MCF 10A (cell line): ENCODE measurements around the gene LAMB4. TPM values are rescaled to one million over a fixed set of nuclear protein-coding genes. Genes with fewer than 3 reads are reported as not detected.

Source experiments
- BruUV-seq: library from RNA; stranded (reverse); fragments of 400-500 nt; replicated peaks from 2 replicates; lab custom pipeline; 2021; lab: Mats Ljungman, UMichigan
- CTCF ChIA-PET: fragments of 300-600 bp; sonication (Branson Sonifier 250); formaldehyde crosslinking; extraction: SDS; loops from one replicate; lab custom pipeline; 2021; ENCODE audit warnings: antibody characterized with exemption, inconsistent platforms; lab: Yijun Ruan, JAX
- POLR2A ChIA-PET: fragments of 300-600, 350-650 bp; sonication (Branson Sonifier 250); formaldehyde crosslinking; extraction: SDS; loops from one replicate; lab custom pipeline; 2020; ENCODE audit warnings: antibody characterized with exemption, inconsistent platforms; lab: Yijun Ruan, JAX
- DNase-seq: peaks from one replicate; pipeline ENCODE4 v3.0.0-alpha.2; 2018; ENCODE audit not compliant: unreplicated experiment
- H3K27ac Mint-ChIP-seq: one replicate; pipeline ENCODE4 v1.8.0; 2022; ENCODE audit warnings: mild to moderate bottlenecking, low read depth, mixed read lengths; ENCODE audit not compliant: unreplicated experiment
- H3K27me3 Mint-ChIP-seq: one replicate; pipeline ENCODE4 v1.8.0; 2022; ENCODE audit warnings: mixed read lengths; ENCODE audit not compliant: insufficient read depth, unreplicated experiment
- H3K36me3 Mint-ChIP-seq: one replicate; pipeline ENCODE4 v1.8.0; 2022; ENCODE audit warnings: mild to moderate bottlenecking, moderate library complexity, mixed read lengths; ENCODE audit not compliant: insufficient read depth, unreplicated experiment
- H3K4me1 Mint-ChIP-seq: one replicate; pipeline ENCODE4 v1.8.0; 2022; ENCODE audit warnings: mixed read lengths; ENCODE audit not compliant: insufficient read depth, unreplicated experiment
- H3K4me3 Mint-ChIP-seq: one replicate; pipeline ENCODE4 v1.8.0; 2022; ENCODE audit warnings: mild to moderate bottlenecking, moderate library complexity, mixed read lengths; ENCODE audit not compliant: unreplicated experiment
- H3K9me3 Mint-ChIP-seq: one replicate; pipeline ENCODE4 v1.8.0; 2022; ENCODE audit warnings: mixed read lengths; ENCODE audit not compliant: unreplicated experiment
- intact Hi-C: fragments of 100-400 bp; cut with micrococcal nuclease; formaldehyde crosslinking; loops from 2 replicates; pipeline ENCODE4 v1.14.1; 2022
- total RNA-seq: library from RNA; stranded (reverse); gene quantifications from 2 replicates; pipeline ENCODE4 v1.2.3, GENCODE V29; 2022
- TF ChIP-seq, protein P1 (sequence below): fragments of 200-600 bp; IDR thresholded peaks from one replicate; pipeline ENCODE4 v1.8.0; 2022; ENCODE audit warnings: antibody characterized with exemption, mild to moderate bottlenecking; ENCODE audit not compliant: unreplicated experiment

Gene LAMB4
- total RNA-seq, 1 experiment from 2014 or later = 0.35 TPM

DNA sequence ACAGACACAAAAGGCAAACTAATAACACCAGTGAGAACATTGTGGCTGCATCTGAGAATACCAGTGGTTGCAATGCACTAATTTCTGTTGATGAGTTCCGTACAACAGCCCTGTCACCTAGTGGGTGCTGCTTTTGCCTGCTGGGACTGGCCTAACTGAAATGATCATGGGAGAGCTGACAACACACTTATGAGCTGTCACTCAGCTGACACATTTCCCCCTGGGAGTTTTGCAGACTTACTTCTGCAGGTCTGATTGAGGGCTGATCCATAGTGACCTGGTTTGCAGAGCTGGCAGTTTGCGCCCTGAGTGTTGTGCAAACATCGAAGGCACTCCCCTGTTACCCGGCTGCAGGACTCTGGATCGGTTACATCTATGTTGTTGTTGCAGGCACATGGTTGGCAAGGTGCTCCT is 66.6 kb downstream of the LAMB4 start:
- H3K9me3 Mint-ChIP-seq = no peaks in the 10 kb centered on the region
- POLR2A ChIA-PET = interaction anchor here (0.7 to 4.5 kb wide), 17 partner anchors 9 to 139 kb away, joined by 3 to 21 read pairs (median 6); partner anchors contain the start of genes LAMB1 and LAMB4
- no peaks in the 10 kb centered on the region for H3K36me3 Mint-ChIP-seq
- CTCF ChIA-PET = interaction anchor here (0.6 to 1.2 kb wide), 7 partner anchors 9 to 178 kb away, joined by 3 to 5 read pairs (median 3); no protein-coding TSS in a partner anchor
- BruUV-seq = no TSS peak
- H3K27me3 Mint-ChIP-seq = no peaks in the 10 kb centered on the region
- H3K4me3 Mint-ChIP-seq = no peak overlapping the region
- TF ChIP-seq, protein P1, sequence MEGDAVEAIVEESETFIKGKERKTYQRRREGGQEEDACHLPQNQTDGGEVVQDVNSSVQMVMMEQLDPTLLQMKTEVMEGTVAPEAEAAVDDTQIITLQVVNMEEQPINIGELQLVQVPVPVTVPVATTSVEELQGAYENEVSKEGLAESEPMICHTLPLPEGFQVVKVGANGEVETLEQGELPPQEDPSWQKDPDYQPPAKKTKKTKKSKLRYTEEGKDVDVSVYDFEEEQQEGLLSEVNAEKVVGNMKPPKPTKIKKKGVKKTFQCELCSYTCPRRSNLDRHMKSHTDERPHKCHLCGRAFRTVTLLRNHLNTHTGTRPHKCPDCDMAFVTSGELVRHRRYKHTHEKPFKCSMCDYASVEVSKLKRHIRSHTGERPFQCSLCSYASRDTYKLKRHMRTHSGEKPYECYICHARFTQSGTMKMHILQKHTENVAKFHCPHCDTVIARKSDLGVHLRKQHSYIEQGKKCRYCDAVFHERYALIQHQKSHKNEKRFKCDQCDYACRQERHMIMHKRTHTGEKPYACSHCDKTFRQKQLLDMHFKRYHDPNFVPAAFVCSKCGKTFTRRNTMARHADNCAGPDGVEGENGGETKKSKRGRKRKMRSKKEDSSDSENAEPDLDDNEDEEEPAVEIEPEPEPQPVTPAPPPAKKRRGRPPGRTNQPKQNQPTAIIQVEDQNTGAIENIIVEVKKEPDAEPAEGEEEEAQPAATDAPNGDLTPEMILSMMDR = no peak
- peaks cover 11% of the 10 kb centered on the region for H3K4me1 Mint-ChIP-seq
- H3K27ac Mint-ChIP-seq = peak overlapping the region; percentile 16
- intact Hi-C loops = no loop called here
- DNase-seq = peak; percentile 73

DNA sequence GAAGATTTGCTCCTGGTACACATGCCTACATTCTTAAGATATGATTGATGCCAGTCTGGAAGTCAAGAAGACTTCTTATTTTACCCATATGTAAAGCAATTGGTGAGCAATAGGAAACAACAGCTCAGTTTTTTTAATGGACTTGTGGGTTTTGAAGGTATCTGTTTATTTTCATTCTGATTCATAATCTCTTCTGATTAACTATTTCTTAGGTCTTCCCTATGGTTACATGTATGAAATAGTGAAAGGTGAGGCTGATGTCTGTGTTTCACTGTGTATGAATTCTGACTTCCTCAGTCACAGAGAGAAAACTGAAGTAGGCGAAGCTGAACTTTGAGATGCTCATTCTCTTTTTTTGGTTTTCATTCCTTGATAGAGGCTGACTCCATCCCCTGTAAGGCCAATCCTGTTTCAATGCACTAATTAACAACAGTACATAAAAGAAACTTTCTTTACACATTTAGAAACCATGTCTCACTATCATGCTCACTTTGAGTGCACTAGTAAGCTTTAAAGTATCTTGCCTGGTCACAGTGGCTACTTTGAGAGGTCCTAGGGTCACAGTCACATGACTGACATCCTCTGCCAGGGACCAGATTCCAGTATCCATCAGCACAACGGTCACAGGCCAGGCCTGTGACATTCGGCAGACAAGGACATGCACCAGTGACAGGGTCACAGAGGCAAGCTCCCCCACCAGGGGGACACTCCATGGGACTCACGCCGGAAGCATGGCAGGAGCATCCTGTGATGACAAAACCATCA is 67.7 kb downstream of the LAMB4 start:
- H3K27ac Mint-ChIP-seq = peak overlapping the region; percentile 27
- intact Hi-C loops = no loop called here
- DNase-seq = peak; percentile 27
- H3K36me3 Mint-ChIP-seq = no peaks in the 10 kb centered on the region
- H3K4me1 Mint-ChIP-seq = peaks cover 11% of the 10 kb centered on the region
- H3K4me3 Mint-ChIP-seq = no peak overlapping the region
- no TSS peak for BruUV-seq
- no peaks in the 10 kb centered on the region for H3K27me3 Mint-ChIP-seq
- POLR2A ChIA-PET = interaction anchor here (0.5 to 4.5 kb wide), 17 partner anchors 10 to 139 kb away, joined by 3 to 21 read pairs (median 6); partner anchors contain the start of genes LAMB1 and LAMB4
- TF ChIP-seq, protein P1 = no peak
- H3K9me3 Mint-ChIP-seq = no peaks in the 10 kb centered on the region
- CTCF ChIA-PET = interaction anchor here (0.9 to 1.5 kb wide), 3 partner anchors 21 to 63 kb away, joined by 3 to 4 read pairs (median 3); no protein-coding TSS in a partner anchor

DNA sequence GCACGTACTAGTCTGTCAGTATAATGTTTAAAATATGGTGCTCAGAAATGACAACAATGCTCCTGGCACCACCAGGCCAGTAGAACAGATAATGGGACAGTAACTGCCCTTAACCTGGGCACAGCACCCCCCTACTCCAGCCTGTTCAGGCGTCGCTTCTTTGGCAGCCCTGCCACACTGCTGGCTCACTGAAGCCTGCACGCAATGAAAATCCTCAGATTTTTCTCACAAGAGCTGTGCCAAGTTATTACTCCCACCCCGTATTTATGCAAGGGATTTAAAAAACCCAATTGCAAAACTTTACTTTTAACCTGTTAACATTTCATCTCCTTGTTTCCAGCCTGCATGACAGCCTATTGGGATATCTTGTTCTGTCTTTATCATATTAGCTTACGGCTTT is 70.6 kb downstream of the LAMB4 start:
- CTCF ChIA-PET = interaction anchor here (0.8 kb wide), 1 partner anchor 58 kb away, joined by 3 read pairs; no protein-coding TSS in a partner anchor
- no peak for DNase-seq

More for the DNA sequence above, 70.6 kb downstream of the LAMB4 start:
- Mint-ChIP-seq H3K4me1 (peaks cover 6% of the 10 kb centered on the region), H3K27ac (no peak overlapping the region), H3K9me3 (no peaks in the 10 kb centered on the region), H3K4me3 (no peak overlapping the region), H3K36me3 (no peaks in the 10 kb centered on the region), H3K27me3 (no peaks in the 10 kb centered on the region)
- TF ChIP-seq, protein P1 = no peak
- POLR2A ChIA-PET = interaction anchor here (0.7 to 1.5 kb wide), 2 partner anchors 87 to 133 kb away, joined by 3 to 8 read pairs; no protein-coding TSS in a partner anchor
- no TSS peak for BruUV-seq
- intact Hi-C loops = no loop called here
